NCI-H69 (cell line): ENCODE data around the gene FOXO1.

Source experiments
- DNase-seq: peaks from one replicate; lab custom pipeline; 2025; lab: John Stamatoyannopoulos, UW

Gene FOXO1

GRCh38 chr13:40506592-40507446, 159.6 kb downstream of the FOXO1 start:
- DNase-seq = no peak
